PFSK-1 (cell line): ENCODE data around the gene GSAP.

Source experiments
- FOXP2 ChIP-seq: optimal IDR thresholded peaks from 2 replicates; pipeline ENCODE3; 2011; ENCODE audit warnings: borderline replicate concordance, control low read depth, inconsistent platforms; ENCODE audit not compliant: insufficient read depth; ENCODE audit errors: extremely low read length, extremely low read depth
- POLR2AphosphoS5 ChIP-seq: IDR thresholded peaks from 2 replicates; pipeline ENCODE4 v1.6.1; 2012; ENCODE audit warnings: low read depth, mild to moderate bottlenecking, control low read depth, low read length, moderate library complexity
- REST ChIP-seq, 2 experiments: IDR thresholded peaks; 2 replicates each; pipeline versions ENCODE4 v1.6.1 to v1.8.0; 2011 to 2012; ENCODE audit warnings: low read depth in 2 of 2, low read length in 2 of 2, control low read depth in 1 of 2, inconsistent platforms in 1 of 2, mild to moderate bottlenecking in 1 of 2, moderate library complexity in 1 of 2; ENCODE audit not compliant: insufficient read depth in 1 of 2
- SIN3A ChIP-seq: IDR thresholded peaks from 2 replicates; pipeline ENCODE4 v1.6.1; 2012; ENCODE audit warnings: mild to moderate bottlenecking, low read length, moderate library complexity, borderline replicate concordance; ENCODE audit not compliant: insufficient read depth
- TAF1 ChIP-seq: IDR thresholded peaks from 2 replicates; pipeline ENCODE4 v1.6.1; 2012; ENCODE audit warnings: low read length, control low read depth, borderline replicate concordance; ENCODE audit not compliant: insufficient read depth

DNA sequence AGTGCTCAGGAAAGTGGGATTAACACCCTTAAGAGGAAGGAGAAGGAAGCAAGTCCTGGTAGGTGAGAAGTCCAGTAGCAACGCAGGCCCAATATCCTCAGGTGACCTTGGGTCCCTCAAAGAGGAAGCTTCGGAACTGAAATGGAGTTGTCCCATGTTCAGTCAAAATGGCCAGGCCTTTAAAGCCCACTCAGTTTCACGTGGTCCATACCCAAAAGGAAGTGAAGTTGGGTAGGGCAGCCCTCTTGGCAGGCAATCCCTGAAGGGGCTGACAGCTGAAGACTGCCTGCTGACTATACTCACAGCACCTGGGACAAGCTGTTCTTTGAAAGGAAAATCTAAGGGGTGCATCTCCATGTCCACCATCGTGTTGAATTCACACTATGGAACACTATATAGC, 3.0 kb downstream of the GSAP start:
- TF ChIP-seq POLR2AphosphoS5, result no peak
- TF ChIP-seq SIN3A, result no peak
- TF ChIP-seq REST (IDR thresholded peaks at IDR 0.05; ENCODE audit: insufficient read depth in 1 of 2, low read depth in 2 of 2, low read length in 2 of 2), result no peak
- no peak for TF ChIP-seq TAF1
- TF ChIP-seq FOXP2, result no peak
